Measurements from ENCODE around the gene WDR70.
"Not testable (repeated sequence)": the region's sequence is repeated elsewhere in the genome, so short reads cannot be mapped to it uniquely, and the experiment has no call there.

Gene WDR70

GRCh38 chr5:37603072-37603471 lies 224.0 kb downstream of the WDR70 start:
- DNase-seq (ENCODE audit: insufficient read length, low spot score) (no peak), FAIRE-seq (no peak)

GRCh38 chr5:37604290-37604689 lies 225.2 kb downstream of the WDR70 start:
- no peak for DNase-seq (ENCODE audit: insufficient read length, low spot score)
- TF ChIP-seq PAX5 (IDR thresholded peaks at IDR 0.05; ENCODE audit: insufficient read depth, low read length, severe bottlenecking) (no peak), POLR2AphosphoS5 (IDR thresholded peaks at IDR 0.05; ENCODE audit: low read depth, low read length) (no peak), POLR2A (IDR thresholded peaks at IDR 0.05; ENCODE audit: low read depth, low read length) (no peak), POU2F2 (IDR thresholded peaks at IDR 0.05; ENCODE audit: low read depth, low read length) (no peak)
- FAIRE-seq = no peak

More at GRCh38 chr5:37603072-37603471, 224.0 kb downstream of the WDR70 start:
- TF ChIP-seq POU2F2 (IDR thresholded peaks at IDR 0.05; ENCODE audit: low read depth, low read length) = no peak
- no peak for TF ChIP-seq TAF1 (IDR thresholded peaks at IDR 0.05; ENCODE audit: low read depth, low read length)
- TF ChIP-seq SPI1 (IDR thresholded peaks at IDR 0.05; ENCODE audit: low read depth, low read length) = no peak
- no peak for TF ChIP-seq POLR2AphosphoS5 (IDR thresholded peaks at IDR 0.05; ENCODE audit: low read depth, low read length)
- no peak for TF ChIP-seq PAX5 (IDR thresholded peaks at IDR 0.05; ENCODE audit: insufficient read depth, low read length, severe bottlenecking)
- TF ChIP-seq POLR2A (IDR thresholded peaks at IDR 0.05; ENCODE audit: low read depth, low read length) = no peak

- FAIRE-seq = no peak
- TF ChIP-seq POLR2A (IDR thresholded peaks at IDR 0.05; ENCODE audit: low read depth, low read length) = no peak
- no peak for TF ChIP-seq SPI1 (IDR thresholded peaks at IDR 0.05; ENCODE audit: low read depth, low read length)
- TF ChIP-seq PAX5 (IDR thresholded peaks at IDR 0.05; ENCODE audit: insufficient read depth, low read length, severe bottlenecking) = no peak
- TF ChIP-seq POU2F2 (IDR thresholded peaks at IDR 0.05; ENCODE audit: low read depth, low read length) = no peak
- TF ChIP-seq TAF1 (IDR thresholded peaks at IDR 0.05; ENCODE audit: low read depth, low read length) = no peak
- no peak for DNase-seq (ENCODE audit: insufficient read length, low spot score)
Measured at GRCh38 chr5:37606148-37606547, 227.0 kb downstream of the WDR70 start.

- no peak for TF ChIP-seq POLR2A (IDR thresholded peaks at IDR 0.05; ENCODE audit: low read depth, low read length)
- TF ChIP-seq SPI1 (IDR thresholded peaks at IDR 0.05; ENCODE audit: low read depth, low read length) = no peak
- no peak for TF ChIP-seq TAF1 (IDR thresholded peaks at IDR 0.05; ENCODE audit: low read depth, low read length)
- TF ChIP-seq POLR2AphosphoS5 (IDR thresholded peaks at IDR 0.05; ENCODE audit: low read depth, low read length) = no peak
- no peak for TF ChIP-seq POU2F2 (IDR thresholded peaks at IDR 0.05; ENCODE audit: low read depth, low read length)
- TF ChIP-seq PAX5 (IDR thresholded peaks at IDR 0.05; ENCODE audit: insufficient read depth, low read length, severe bottlenecking) = no peak
- DNase-seq (ENCODE audit: insufficient read length, low spot score) = no peak
- no peak for FAIRE-seq
Measured at GRCh38 chr5:37606632-37607248, 227.6 kb downstream of the WDR70 start.

GRCh38 chr5:37615184-37615583 lies 236.1 kb downstream of the WDR70 start:
- DNase-seq (ENCODE audit: insufficient read length, low spot score) (no peak), FAIRE-seq (no peak)
- TF ChIP-seq POLR2AphosphoS5 (IDR thresholded peaks at IDR 0.05; ENCODE audit: low read depth, low read length) = no peak
- no peak for TF ChIP-seq POLR2A (IDR thresholded peaks at IDR 0.05; ENCODE audit: low read depth, low read length)
- no peak for TF ChIP-seq POU2F2 (IDR thresholded peaks at IDR 0.05; ENCODE audit: low read depth, low read length)
- TF ChIP-seq TAF1 (IDR thresholded peaks at IDR 0.05; ENCODE audit: low read depth, low read length) = no peak
- TF ChIP-seq PAX5 (IDR thresholded peaks at IDR 0.05; ENCODE audit: insufficient read depth, low read length, severe bottlenecking) = no peak
- no peak for TF ChIP-seq SPI1 (IDR thresholded peaks at IDR 0.05; ENCODE audit: low read depth, low read length)

GRCh38 chr5:37619353-37619752 lies 240.2 kb downstream of the WDR70 start:
- no peak for FAIRE-seq
- TF ChIP-seq TAF1 (IDR thresholded peaks at IDR 0.05; ENCODE audit: low read depth, low read length) (no peak), SPI1 (IDR thresholded peaks at IDR 0.05; ENCODE audit: low read depth, low read length) (no peak), POLR2AphosphoS5 (IDR thresholded peaks at IDR 0.05; ENCODE audit: low read depth, low read length) (no peak), PAX5 (IDR thresholded peaks at IDR 0.05; ENCODE audit: insufficient read depth, low read length, severe bottlenecking) (no peak), POLR2A (IDR thresholded peaks at IDR 0.05; ENCODE audit: low read depth, low read length) (no peak), POU2F2 (IDR thresholded peaks at IDR 0.05; ENCODE audit: low read depth, low read length) (no peak)
- no peak for DNase-seq (ENCODE audit: insufficient read length, low spot score)

GRCh38 chr5:37622354-37622753 lies 243.2 kb downstream of the WDR70 start:
- not testable (repeated sequence) for FAIRE-seq; DNase-seq (ENCODE audit: insufficient read length, low spot score)

- DNase-seq (ENCODE audit: insufficient read length, low spot score) (no peak), FAIRE-seq (no peak)
- TF ChIP-seq POLR2AphosphoS5 (IDR thresholded peaks at IDR 0.05; ENCODE audit: low read depth, low read length) (no peak), PAX5 (IDR thresholded peaks at IDR 0.05; ENCODE audit: insufficient read depth, low read length, severe bottlenecking) (no peak), SPI1 (IDR thresholded peaks at IDR 0.05; ENCODE audit: low read depth, low read length) (no peak), POLR2A (IDR thresholded peaks at IDR 0.05; ENCODE audit: low read depth, low read length) (no peak), TAF1 (IDR thresholded peaks at IDR 0.05; ENCODE audit: low read depth, low read length) (no peak), POU2F2 (IDR thresholded peaks at IDR 0.05; ENCODE audit: low read depth, low read length) (no peak)
Measured at GRCh38 chr5:37626266-37626665, 247.1 kb downstream of the WDR70 start.

GRCh38 chr5:37628876-37629275 lies 249.8 kb downstream of the WDR70 start:
- DNase-seq (ENCODE audit: insufficient read length, low spot score) (no peak), FAIRE-seq (no peak)
- no peak for TF ChIP-seq POLR2AphosphoS5 (IDR thresholded peaks at IDR 0.05; ENCODE audit: low read depth, low read length)
- no peak for TF ChIP-seq POU2F2 (IDR thresholded peaks at IDR 0.05; ENCODE audit: low read depth, low read length)
- TF ChIP-seq PAX5 (IDR thresholded peaks at IDR 0.05; ENCODE audit: insufficient read depth, low read length, severe bottlenecking) = no peak
- TF ChIP-seq TAF1 (IDR thresholded peaks at IDR 0.05; ENCODE audit: low read depth, low read length) = no peak
- TF ChIP-seq SPI1 (IDR thresholded peaks at IDR 0.05; ENCODE audit: low read depth, low read length) = no peak
- no peak for TF ChIP-seq POLR2A (IDR thresholded peaks at IDR 0.05; ENCODE audit: low read depth, low read length)

- FAIRE-seq (peak; percentile 23), DNase-seq (ENCODE audit: insufficient read length, low spot score) (no peak)
- TF ChIP-seq POU2F2 (IDR thresholded peaks at IDR 0.05; ENCODE audit: low read depth, low read length) (no peak), POLR2A (IDR thresholded peaks at IDR 0.05; ENCODE audit: low read depth, low read length) (no peak), SPI1 (IDR thresholded peaks at IDR 0.05; ENCODE audit: low read depth, low read length) (no peak), PAX5 (IDR thresholded peaks at IDR 0.05; ENCODE audit: insufficient read depth, low read length, severe bottlenecking) (no peak), TAF1 (IDR thresholded peaks at IDR 0.05; ENCODE audit: low read depth, low read length) (no peak), POLR2AphosphoS5 (IDR thresholded peaks at IDR 0.05; ENCODE audit: low read depth, low read length) (no peak)
Measured at GRCh38 chr5:37631939-37632338, 252.8 kb downstream of the WDR70 start.

All from GM12891 (cell line).